Stimulated activated CD8-positive, alpha-beta memory T cell treated with anti-CD3 and anti-CD28 coated beads, Interleukin-2, amount 100 ng/mL, for 1 hour (primary cell): Measurements from ENCODE around the gene OR52A5.

Experiments used
- DNase-seq, 2 donors: peaks; one replicate each; pipeline ENCODE4 v3.0.0-alpha.2; 2020; ENCODE audit warnings: low read depth in 2 of 2

Gene OR52A5

GRCh38 chr11:5115339-5115738 is 22.8 kb downstream of the OR52A5 start:
- no peak for DNase-seq

GRCh38 chr11:5107285-5107684 is 30.9 kb downstream of the OR52A5 start:
- DNase-seq = no peak

GRCh38 chr11:5103066-5103465 is 35.1 kb downstream of the OR52A5 start:
- no peak for DNase-seq

GRCh38 chr11:5102246-5102645 is 35.9 kb downstream of the OR52A5 start:
- no peak for DNase-seq

GRCh38 chr11:5096011-5096410 is 42.1 kb downstream of the OR52A5 start:
- no peak for DNase-seq

- no peak for DNase-seq
Measured at GRCh38 chr11:5092821-5093585, 45.2 kb downstream of the OR52A5 start.

- no peak for DNase-seq
Measured at GRCh38 chr11:5090668-5091067, 47.5 kb downstream of the OR52A5 start.

GRCh38 chr11:5088556-5088955 is 49.6 kb downstream of the OR52A5 start:
- no peak for DNase-seq

GRCh38 chr11:5083602-5084001 is 54.6 kb downstream of the OR52A5 start:
- no peak for DNase-seq

- no peak for DNase-seq
Measured at GRCh38 chr11:5081405-5081804, 56.8 kb downstream of the OR52A5 start.
